Activated CD4-positive, alpha-beta T cell treated with anti-CD3 and anti-CD28 coated beads, Interleukin-10, Interleukin-2, amounts not matched to agents 100 ng/mL and 50 ng/mL, durations not matched to agents 16 hours and 8 hours (primary cell): Measurements from ENCODE around the gene HK2.

ENCODE experiments used
- DNase-seq: peaks from one replicate; pipeline ENCODE4 v3.0.0-alpha.2; 2020

The HK2 gene

GRCh38 chr2:74860521-74860920 lies 26.6 kb downstream of the HK2 start:
- DNase-seq, result no peak

GRCh38 chr2:74861531-74861930 lies 27.6 kb downstream of the HK2 start:
- DNase-seq, result no peak

- DNase-seq, result no peak
Observed at GRCh38 chr2:74862020-74862964, 28.4 kb downstream of the HK2 start.

- no peak for DNase-seq
Observed at GRCh38 chr2:74863802-74864248, 29.9 kb downstream of the HK2 start.

GRCh38 chr2:74864728-74865722 lies 31.1 kb downstream of the HK2 start:
- no peak for DNase-seq

GRCh38 chr2:74865770-74866674 lies 32.1 kb downstream of the HK2 start:
- DNase-seq, result no peak

GRCh38 chr2:74867841-74868658 lies 34.1 kb downstream of the HK2 start:
- no peak for DNase-seq

- DNase-seq, result no peak
Observed at GRCh38 chr2:74869517-74869916, 35.6 kb downstream of the HK2 start.

- no peak for DNase-seq
Observed at GRCh38 chr2:74870951-74871350, 37.0 kb downstream of the HK2 start.

- DNase-seq, result no peak
Observed at GRCh38 chr2:74871414-74871813, 37.5 kb downstream of the HK2 start.

GRCh38 chr2:74872389-74872836 lies 38.5 kb downstream of the HK2 start:
- no peak for DNase-seq

- no peak for DNase-seq
Observed at GRCh38 chr2:74873012-74873665, 39.2 kb downstream of the HK2 start.

- no peak for DNase-seq
Observed at GRCh38 chr2:74873678-74874640, 40.0 kb downstream of the HK2 start.

GRCh38 chr2:74876081-74876886 lies 42.4 kb downstream of the HK2 start:
- peak; percentile 71 for DNase-seq

GRCh38 chr2:74877376-74877775 lies 43.4 kb downstream of the HK2 start:
- DNase-seq, result no peak

GRCh38 chr2:74877781-74878433 lies 44.0 kb downstream of the HK2 start:
- DNase-seq, result no peak

GRCh38 chr2:74878551-74878950 lies 44.6 kb downstream of the HK2 start:
- no peak for DNase-seq
